HL-60 (cell line): ENCODE data around the gene TCP1.

ENCODE experiments used
- DNase-seq, 2 experiments: peaks; one replicate each; pipeline ENCODE4 v3.0.0-alpha.2; 2010 to 2020; ENCODE audit warnings: low read depth in 1 of 2, low spot score in 1 of 2
- H3K27ac ChIP-seq: fragments of 250-450 bp; sonication (Bioruptor Pico); replicated peaks from 2 replicates; pipeline ENCODE4 v1.5.1; 2020; ENCODE audit warnings: mild to moderate bottlenecking, moderate library complexity
- H3K27me3 ChIP-seq: fragments of 250-450 bp; sonication (Bioruptor Pico); 2 replicates; pipeline ENCODE4 v1.5.1; 2021; ENCODE audit warnings: mild to moderate bottlenecking, moderate library complexity; ENCODE audit not compliant: insufficient read depth, poor library complexity, severe bottlenecking
- H3K4me3 ChIP-seq: replicated peaks from 2 replicates; pipeline ENCODE4 v1.5.1; 2011; ENCODE audit warnings: mild to moderate bottlenecking, control low read depth, low read length; ENCODE audit not compliant: insufficient read depth
- GABPA ChIP-seq: IDR thresholded peaks from 2 replicates; pipeline ENCODE4 v1.6.1; 2012; ENCODE audit warnings: low read depth
- POLR2AphosphoS5 ChIP-seq: IDR thresholded peaks from 2 replicates; pipeline ENCODE4 v1.6.1; 2012; ENCODE audit warnings: low read depth
- SPI1 ChIP-seq: IDR thresholded peaks from 2 replicates; pipeline ENCODE4 v1.6.1; 2012; ENCODE audit warnings: low read depth, mild to moderate bottlenecking, borderline replicate concordance
- TF ChIP-seq, protein P1 (sequence below): IDR thresholded peaks from 2 replicates; pipeline ENCODE4 v1.6.1; 2012; ENCODE audit warnings: low read depth; ENCODE audit not compliant: insufficient replicate concordance
- TF ChIP-seq, protein P2 (sequence below): IDR thresholded peaks from one replicate; pipeline ENCODE4 v1.5.1; 2011; ENCODE audit warnings: low read length, control low read depth, inconsistent platforms; ENCODE audit not compliant: insufficient read depth

TCP1 gene

DNA sequence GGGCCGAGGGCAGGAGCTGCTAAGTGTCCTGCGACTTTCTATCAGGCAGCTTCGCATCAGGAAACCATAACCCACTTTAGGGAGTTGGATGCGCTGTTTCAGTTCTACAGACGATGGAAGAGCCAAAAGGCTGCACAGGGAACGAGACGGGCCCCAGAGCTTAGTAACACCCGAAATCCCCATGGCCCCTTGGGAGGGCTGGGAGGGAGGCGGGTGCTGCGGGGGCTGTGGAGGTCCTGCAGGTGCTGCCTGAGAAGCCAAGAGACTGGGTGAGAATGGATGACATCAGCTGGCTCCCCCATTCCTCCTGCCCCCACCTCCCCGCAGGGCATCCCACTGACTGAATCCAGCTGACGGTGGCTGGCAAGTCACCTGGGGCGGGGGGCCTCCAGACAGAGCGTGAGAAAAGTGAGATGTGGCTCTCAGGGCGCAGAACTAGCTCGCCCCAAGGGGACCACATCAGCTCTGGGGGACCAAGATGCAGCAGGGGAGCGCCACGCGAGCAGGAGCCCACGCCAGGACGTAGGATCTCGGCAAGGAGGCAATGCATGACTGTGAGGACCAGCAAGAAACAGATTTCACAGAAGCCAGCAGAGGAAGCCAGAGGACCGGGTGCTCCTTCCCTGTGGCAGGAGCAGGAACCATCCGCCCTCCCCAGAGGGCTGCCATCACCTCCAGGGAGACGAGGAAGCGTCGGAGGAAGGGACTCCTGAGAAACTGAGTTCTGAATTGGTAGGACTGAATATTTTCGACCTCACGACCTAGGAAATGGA, 47.5 kb upstream of the TCP1 start:
- H3K27ac ChIP-seq: no peak overlapping the region
- H3K27me3 ChIP-seq: no peaks in the 10 kb centered on the region
- TF ChIP-seq, protein P1, sequence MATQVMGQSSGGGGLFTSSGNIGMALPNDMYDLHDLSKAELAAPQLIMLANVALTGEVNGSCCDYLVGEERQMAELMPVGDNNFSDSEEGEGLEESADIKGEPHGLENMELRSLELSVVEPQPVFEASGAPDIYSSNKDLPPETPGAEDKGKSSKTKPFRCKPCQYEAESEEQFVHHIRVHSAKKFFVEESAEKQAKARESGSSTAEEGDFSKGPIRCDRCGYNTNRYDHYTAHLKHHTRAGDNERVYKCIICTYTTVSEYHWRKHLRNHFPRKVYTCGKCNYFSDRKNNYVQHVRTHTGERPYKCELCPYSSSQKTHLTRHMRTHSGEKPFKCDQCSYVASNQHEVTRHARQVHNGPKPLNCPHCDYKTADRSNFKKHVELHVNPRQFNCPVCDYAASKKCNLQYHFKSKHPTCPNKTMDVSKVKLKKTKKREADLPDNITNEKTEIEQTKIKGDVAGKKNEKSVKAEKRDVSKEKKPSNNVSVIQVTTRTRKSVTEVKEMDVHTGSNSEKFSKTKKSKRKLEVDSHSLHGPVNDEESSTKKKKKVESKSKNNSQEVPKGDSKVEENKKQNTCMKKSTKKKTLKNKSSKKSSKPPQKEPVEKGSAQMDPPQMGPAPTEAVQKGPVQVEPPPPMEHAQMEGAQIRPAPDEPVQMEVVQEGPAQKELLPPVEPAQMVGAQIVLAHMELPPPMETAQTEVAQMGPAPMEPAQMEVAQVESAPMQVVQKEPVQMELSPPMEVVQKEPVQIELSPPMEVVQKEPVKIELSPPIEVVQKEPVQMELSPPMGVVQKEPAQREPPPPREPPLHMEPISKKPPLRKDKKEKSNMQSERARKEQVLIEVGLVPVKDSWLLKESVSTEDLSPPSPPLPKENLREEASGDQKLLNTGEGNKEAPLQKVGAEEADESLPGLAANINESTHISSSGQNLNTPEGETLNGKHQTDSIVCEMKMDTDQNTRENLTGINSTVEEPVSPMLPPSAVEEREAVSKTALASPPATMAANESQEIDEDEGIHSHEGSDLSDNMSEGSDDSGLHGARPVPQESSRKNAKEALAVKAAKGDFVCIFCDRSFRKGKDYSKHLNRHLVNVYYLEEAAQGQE: no peak
- TF ChIP-seq GABPA (no peak), SPI1 (no peak), POLR2AphosphoS5 (no peak)
- TF ChIP-seq, protein P2, sequence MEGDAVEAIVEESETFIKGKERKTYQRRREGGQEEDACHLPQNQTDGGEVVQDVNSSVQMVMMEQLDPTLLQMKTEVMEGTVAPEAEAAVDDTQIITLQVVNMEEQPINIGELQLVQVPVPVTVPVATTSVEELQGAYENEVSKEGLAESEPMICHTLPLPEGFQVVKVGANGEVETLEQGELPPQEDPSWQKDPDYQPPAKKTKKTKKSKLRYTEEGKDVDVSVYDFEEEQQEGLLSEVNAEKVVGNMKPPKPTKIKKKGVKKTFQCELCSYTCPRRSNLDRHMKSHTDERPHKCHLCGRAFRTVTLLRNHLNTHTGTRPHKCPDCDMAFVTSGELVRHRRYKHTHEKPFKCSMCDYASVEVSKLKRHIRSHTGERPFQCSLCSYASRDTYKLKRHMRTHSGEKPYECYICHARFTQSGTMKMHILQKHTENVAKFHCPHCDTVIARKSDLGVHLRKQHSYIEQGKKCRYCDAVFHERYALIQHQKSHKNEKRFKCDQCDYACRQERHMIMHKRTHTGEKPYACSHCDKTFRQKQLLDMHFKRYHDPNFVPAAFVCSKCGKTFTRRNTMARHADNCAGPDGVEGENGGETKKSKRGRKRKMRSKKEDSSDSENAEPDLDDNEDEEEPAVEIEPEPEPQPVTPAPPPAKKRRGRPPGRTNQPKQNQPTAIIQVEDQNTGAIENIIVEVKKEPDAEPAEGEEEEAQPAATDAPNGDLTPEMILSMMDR: no peak
- H3K4me3 ChIP-seq: no peak overlapping the region
- DNase-seq: no peak

DNA sequence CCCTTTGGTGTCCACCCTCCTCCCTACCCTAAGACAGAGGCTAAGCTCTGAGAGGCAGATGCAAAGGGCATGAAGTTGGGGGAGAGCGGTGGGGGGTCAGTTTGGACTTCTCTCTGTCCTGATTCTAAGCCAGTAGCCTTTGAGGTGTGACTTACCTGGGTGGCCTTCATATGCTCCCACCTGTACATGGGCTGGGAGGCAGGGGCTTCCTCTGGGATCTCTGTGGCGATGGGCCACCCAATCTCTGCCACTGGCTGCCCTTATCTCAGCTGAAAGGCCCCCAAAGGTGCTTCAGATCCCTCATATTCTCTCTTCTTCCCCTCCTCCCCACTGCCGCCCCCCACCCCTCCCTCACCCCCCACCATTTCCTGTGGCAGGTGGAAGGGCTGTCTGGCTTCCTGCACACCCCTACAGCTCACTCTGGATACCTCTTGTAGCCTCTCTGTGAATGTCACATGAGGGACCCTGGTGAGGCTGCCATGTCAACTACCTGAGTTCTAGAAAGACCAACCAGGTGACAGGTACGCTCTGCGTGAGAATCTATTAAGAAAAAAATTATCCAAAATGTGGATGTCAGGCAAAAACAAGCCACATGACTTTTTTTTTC, 44.7 kb upstream of the TCP1 start:
- DNase-seq: no peak
- no peak for TF ChIP-seq SPI1
- TF ChIP-seq GABPA: no peak
- TF ChIP-seq, protein P1: no peak
- no peak for TF ChIP-seq POLR2AphosphoS5
- TF ChIP-seq, protein P2: no peak
- no peak overlapping the region for H3K27ac ChIP-seq
- H3K27me3 ChIP-seq: no peaks in the 10 kb centered on the region
- H3K4me3 ChIP-seq: no peak overlapping the region

DNA sequence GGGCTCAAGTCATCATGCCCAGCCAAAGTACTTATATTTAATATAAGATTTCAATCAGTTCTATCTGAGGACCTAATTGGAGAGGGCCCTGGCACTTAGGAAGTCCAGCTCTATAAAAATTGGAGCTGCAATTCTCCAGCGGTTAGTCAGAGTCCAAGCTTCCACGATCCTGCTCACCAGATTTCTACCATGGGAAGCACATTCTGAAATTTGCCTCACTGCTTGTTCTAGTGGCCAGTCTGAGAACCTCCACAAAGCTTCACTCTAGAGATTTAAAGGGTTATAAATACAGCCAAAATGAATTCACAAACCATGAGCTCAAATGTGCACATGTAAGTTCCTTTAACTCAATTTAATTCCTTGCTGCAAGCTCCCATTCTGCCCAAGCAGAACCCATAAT, 44.2 kb upstream of the TCP1 start:
- TF ChIP-seq, protein P1: no peak
- TF ChIP-seq SPI1 (no peak), POLR2AphosphoS5 (no peak), GABPA (no peak)
- TF ChIP-seq, protein P2: no peak
- Histone ChIP-seq H3K4me3 (no peak overlapping the region), H3K27me3 (no peaks in the 10 kb centered on the region), H3K27ac (no peak overlapping the region)
- DNase-seq: no peak
